GM12875 (cell line): ENCODE results near the gene BCAM.

ENCODE experiments used
- H3K4me3 ChIP-seq: one replicate; pipeline ENCODE4 v1.5.1; 2011; ENCODE audit warnings: low read depth, low read length, control low read depth
- TF ChIP-seq, protein P1 (sequence below): IDR thresholded peaks from 2 replicates; pipeline ENCODE4 v1.5.1; 2011; ENCODE audit warnings: low read depth, mild to moderate bottlenecking, control low read depth, inconsistent platforms, low read length, moderate library complexity, borderline replicate concordance; ENCODE audit not compliant: insufficient read depth

Gene BCAM

GRCh38 chr19:44813070-44813840, 4.4 kb downstream of the BCAM start:
- H3K4me3 ChIP-seq = no peak overlapping the region
- TF ChIP-seq, protein P1, sequence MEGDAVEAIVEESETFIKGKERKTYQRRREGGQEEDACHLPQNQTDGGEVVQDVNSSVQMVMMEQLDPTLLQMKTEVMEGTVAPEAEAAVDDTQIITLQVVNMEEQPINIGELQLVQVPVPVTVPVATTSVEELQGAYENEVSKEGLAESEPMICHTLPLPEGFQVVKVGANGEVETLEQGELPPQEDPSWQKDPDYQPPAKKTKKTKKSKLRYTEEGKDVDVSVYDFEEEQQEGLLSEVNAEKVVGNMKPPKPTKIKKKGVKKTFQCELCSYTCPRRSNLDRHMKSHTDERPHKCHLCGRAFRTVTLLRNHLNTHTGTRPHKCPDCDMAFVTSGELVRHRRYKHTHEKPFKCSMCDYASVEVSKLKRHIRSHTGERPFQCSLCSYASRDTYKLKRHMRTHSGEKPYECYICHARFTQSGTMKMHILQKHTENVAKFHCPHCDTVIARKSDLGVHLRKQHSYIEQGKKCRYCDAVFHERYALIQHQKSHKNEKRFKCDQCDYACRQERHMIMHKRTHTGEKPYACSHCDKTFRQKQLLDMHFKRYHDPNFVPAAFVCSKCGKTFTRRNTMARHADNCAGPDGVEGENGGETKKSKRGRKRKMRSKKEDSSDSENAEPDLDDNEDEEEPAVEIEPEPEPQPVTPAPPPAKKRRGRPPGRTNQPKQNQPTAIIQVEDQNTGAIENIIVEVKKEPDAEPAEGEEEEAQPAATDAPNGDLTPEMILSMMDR = no peak

GRCh38 chr19:44813841-44814470, 5.1 kb downstream of the BCAM start:
- no peak overlapping the region for H3K4me3 ChIP-seq
- TF ChIP-seq, protein P1 = no peak

DNA sequence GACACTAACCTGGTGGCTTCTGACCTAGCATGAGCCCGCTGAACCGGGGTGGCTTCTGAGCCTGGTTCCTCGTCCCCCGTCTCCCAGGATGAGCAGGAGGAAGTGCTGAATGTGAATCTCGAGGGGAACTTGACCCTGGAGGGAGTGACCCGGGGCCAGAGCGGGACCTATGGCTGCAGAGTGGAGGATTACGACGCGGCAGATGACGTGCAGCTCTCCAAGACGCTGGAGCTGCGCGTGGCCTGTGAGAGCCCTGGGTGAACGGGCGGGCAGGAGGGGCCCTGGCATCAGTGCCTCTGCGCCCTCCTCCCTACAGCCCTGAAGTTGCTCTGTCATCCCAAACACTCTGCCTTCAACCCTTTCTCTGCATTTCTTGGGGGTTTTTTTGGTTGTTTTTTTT, 5.6 kb downstream of the BCAM start:
- TF ChIP-seq, protein P1 = no peak
- no peak overlapping the region for H3K4me3 ChIP-seq

DNA sequence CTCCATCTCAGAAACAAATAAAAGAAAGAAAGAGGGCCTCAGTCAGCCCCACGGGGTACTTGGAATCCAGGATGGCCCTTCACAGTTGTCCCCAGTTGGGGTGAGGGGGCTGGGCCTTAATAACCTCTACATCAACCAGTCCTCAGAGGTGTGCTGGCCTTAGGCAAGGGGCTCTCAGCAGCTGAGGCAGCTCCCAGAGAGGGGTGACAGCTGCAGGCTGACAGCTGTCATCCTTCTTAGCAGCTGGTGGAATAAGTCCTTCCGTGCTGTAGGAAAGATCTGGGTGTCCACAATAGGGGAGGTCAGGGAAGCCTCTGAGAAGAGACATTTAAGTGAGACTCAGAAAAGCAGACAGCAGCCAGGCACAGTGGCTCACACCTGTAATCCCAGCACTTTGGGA, 7.4 kb downstream of the BCAM start:
- H3K4me3 ChIP-seq = no peak overlapping the region
- TF ChIP-seq, protein P1 = no peak

DNA sequence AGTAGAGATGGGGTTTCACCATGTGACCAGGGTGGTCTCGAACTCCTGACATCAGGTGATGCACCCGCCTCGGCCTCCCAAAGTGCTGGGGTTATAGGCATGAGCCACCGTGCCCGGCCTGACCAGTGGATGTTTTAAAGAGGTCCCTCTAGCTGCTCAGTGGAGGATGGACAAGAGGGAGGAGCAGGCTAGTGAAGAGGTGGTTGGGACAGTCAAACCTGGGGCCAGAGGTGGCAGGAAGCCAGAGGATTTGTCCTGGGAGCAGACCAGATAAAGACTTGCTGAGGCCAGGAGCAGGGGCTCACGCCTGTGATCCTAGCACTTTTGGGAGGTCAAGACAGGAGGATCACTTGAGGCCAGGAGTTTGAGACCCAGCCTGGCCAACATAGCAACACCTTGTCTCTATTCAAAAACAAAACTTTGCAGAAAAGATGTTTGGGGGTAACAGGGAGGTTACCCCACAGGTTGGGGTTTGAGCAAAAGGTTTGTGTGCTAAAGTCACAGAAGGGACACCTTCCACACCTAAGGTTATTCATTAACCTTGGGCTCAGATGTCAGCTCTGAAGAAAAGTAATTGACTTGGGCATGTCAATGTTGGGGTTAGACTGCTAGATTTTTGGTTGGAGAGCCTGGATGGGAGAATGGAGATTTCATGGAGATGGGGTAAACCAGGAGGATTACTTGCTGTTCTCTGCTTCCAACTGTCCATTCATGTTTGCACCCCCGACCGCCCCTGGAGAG, 9.0 kb downstream of the BCAM start:
- H3K4me3 ChIP-seq = no peak overlapping the region
- TF ChIP-seq, protein P1 = no peak

DNA sequence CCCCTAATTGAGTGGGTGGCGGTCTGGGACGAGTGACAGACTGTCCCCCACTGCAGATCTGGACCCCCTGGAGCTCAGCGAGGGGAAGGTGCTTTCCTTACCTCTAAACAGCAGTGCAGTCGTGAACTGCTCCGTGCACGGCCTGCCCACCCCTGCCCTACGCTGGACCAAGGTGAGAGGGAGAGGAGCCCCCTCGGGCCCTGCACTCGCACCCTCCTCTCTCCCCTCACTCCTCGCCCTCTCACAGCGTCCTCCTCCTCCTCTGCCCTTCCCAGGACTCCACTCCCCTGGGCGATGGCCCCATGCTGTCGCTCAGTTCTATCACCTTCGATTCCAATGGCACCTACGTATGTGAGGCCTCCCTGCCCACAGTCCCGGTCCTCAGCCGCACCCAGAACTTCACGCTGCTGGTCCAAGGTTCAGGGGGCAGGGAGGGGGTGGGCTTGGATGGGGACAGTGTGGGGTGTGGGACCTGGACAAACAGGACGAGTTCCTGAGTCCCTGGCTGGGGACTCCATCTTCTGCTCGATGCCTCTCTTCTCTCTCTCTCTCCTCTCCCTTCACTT, 9.6 kb downstream of the BCAM start:
- TF ChIP-seq, protein P1 = no peak
- H3K4me3 ChIP-seq = no peak overlapping the region
